GM18499 (cell line): ENCODE measurements around the gene CALHM2.

Source experiments
- ATAC-seq: cut with Tn5 transposase; IDR thresholded peaks from one replicate; pipeline ENCODE4 v1.9.1; 2021; ENCODE audit warnings: moderate number of reproducible peaks; ENCODE audit not compliant: insufficient read depth, unreplicated experiment

Gene CALHM2

DNA sequence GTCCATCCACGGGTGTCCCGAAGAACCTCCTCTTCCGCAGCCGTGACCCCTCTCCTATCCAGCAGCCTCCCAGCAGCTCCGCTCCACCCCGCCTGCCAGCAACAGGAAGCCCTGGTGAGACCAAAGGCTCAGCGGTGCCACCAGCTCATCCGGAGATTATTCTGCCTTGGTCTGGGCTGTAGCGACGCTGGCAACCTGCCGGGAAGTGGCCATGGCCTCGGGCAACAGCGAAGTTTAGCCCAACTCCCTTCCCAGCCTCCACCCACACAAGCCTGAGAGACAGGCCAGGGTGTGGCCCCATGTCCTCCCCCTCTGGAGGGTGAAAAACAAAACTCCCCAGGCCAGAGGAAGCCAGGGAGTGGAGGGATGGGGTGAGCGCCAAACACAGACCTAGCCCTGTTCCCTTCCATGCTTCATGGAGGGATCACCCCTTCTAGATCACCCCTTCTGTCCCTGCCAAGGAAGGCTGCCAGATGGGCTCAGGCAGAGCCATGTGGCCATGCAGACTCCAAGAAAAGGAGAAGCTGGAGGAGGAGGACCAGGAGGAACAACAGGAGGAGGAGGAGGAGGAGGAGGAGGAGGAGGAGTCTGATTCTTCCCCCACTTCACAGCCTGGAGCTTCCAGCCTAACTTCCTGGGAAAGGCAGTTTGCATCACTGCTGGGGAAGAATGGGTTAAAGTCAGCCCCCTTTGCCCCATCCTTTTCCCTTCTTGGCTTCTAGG lies 918 bp downstream of the CALHM2 start:
- no peak for ATAC-seq

DNA sequence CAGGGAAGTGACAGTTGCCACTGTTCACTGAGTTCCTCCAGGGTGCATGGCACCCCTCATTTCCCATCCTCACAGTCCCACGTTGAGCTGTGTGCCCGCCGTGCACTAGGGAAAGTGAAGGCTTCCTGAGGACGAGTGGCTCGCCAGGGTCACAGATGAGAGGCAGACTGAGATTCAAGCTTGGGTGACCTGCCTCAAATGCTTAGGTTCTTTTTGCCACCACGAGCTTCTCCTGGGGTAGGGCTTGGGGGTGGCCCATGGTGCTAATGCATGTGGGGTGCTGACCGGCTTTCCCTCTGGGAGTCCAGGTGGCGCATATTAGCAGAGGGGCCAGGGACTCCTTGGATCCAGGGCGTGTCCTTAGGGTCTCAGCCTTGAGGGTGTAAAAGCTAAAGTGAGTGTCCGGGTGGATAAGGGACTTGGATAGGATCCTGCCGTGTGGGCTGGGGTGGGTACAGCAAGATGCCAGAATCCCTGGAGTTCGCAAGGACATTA lies 1.9 kb downstream of the CALHM2 start:
- ATAC-seq, result no peak

DNA sequence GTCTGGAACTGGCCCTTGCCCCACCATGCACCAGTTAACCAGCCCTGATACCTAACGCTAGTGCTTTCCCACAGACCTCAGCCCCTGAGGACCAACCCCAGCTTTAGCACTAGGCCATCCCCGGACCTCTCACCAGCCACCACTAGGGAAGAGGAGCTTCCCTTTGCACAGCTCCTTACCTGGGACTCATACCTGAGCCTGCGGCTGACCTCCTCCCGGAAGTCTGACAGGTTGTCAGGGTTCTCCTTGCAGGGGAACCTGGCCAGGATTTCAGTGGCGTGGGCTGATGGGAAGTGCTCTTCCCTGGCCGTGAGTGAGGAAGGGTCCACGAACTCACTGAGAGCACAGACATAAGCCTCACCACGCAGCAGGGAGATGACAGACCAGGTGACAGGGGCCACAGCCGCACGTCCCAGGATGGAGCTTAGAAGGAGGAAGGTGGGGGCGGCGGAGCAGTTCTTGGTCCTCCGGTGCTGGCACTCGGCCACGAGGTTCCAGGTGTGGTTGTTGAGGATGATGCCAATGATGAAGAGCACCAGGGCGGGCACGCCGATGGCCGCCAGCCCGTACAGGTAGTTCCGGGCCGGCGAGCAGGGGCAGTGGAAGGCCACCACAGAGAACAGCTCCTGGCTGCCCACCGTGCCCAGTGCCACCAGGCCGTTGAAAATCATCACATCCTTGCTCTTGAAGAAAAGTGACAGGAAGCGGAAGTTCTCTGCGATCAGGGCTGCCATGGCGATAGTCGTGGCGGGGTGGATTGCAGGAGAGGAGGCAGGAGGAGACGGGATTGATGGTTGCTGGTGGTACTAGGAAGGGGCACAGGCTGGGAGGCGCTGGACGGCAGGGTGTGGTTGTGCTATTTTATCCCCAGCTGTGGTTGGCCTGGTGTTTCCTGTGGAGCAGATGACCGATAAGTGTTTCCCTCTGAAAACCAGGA lies 2.7 kb downstream of the CALHM2 start:
- no peak for ATAC-seq

DNA sequence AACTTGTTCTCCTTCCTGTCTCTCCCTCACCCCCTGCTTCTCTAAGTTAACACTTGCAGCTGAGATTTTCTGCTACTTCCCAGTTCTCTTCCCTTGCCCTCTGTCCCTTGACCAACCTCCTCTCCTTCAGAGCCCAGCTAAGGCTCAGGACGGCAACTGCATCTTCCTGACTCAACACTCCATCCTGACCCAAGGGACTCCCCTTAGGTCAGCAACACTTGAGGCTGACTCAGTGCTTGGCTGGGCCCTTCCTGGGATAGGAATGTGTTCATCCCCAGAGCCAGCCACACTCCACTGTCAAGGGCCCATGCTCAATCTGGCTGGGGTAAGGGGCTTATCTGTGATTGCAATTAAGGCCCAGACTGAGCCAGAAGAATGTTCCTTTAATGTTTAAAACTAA lies 3.4 kb downstream of the CALHM2 start:
- ATAC-seq, result no peak

DNA sequence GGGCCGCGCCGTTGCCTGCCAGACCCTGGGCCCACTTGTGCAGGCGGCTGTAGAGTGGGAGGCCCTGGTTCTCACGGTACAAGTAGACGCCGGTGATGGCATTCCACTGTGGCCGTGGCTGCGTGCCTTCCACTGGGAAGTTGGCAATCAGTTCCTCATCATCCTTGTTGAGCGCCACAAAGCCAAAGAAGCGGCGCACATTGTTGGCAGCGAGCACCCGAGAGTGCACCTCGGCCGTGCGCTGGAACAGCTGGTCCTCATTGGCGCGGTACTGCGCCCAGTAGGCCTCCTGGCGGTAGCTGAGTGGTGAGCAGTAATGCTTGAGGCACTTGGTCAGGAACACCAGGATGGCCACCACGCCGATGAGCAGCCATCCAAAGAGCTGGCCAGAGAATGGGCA lies 5.0 kb downstream of the CALHM2 start:
- ATAC-seq, result no peak

DNA sequence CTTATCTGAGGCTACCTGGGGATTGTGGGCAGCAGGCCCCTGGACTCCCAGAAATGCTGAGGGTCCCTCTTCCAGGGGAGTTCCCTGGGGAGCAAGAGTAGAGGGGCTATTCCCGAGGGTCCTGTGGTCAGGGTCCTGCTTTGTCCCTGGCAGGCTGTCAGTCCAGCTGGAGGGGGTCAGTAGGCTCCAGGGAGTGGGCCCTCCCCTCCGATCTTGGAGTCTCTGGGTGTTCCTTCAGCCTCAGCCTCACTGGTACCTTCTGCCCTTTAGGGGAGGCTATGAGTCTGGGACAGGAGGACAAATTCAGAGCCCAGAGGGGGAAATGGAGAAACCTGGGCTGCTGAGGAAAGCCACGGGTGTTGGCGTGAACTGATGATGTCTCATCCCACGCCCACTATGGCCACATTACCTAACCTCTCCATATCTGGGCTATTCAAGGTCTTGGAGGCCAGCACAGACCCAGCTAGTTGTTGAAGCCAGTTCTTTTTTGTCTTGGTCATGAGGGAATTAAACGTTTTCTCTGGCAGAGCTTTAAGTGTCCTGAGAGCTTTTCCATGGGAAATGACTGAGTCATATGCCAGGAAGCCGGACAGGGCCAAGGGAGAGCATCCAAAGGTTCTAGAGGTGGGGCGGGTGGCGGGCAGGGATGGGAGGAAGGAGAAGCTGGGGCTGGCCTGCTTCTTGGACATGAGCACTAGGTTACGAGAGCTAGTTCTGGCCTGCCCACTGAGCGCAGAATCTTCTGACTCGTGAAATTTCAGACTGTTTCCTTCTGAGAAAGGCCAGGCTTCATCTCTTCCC lies 6.2 kb downstream of the CALHM2 start:
- no peak for ATAC-seq

DNA sequence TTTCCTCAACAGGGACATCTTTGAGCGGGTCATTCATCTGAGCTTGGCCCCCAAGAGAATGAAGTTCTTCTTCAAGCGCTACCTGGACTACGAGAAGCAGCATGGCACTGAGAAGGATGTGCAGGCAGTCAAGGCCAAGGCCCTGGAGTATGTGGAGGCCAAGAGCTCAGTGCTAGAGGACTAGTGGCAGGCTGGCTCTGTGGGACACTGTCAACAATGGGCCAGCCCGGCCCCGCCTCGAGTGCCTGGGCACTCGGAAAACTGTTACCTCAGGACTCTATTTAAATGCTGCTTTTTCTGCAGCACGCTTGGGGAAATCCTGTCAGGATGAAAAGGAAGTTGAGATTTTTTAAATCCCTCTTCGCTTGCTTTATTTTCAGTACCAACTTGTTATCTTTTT lies 6.8 kb downstream of the CALHM2 start:
- ATAC-seq, result no peak

DNA sequence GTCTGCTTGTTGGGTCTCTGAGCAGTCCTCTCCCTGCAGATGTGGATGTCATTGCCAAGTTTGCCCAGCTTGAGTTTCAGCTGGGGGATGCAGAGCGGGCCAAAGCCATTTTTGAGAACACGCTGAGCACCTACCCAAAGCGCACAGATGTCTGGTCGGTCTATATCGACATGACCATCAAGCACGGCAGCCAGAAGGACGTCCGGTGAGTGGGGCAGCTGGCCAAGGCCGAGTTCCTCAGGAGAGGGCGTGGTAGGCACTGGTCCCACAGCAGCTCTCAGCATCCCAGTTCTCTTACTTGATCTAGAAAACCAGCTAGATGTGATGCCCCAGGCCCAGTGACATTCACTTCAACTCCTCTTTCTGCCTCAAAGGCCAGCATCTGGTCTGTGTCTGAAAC lies 7.7 kb downstream of the CALHM2 start:
- no peak for ATAC-seq

DNA sequence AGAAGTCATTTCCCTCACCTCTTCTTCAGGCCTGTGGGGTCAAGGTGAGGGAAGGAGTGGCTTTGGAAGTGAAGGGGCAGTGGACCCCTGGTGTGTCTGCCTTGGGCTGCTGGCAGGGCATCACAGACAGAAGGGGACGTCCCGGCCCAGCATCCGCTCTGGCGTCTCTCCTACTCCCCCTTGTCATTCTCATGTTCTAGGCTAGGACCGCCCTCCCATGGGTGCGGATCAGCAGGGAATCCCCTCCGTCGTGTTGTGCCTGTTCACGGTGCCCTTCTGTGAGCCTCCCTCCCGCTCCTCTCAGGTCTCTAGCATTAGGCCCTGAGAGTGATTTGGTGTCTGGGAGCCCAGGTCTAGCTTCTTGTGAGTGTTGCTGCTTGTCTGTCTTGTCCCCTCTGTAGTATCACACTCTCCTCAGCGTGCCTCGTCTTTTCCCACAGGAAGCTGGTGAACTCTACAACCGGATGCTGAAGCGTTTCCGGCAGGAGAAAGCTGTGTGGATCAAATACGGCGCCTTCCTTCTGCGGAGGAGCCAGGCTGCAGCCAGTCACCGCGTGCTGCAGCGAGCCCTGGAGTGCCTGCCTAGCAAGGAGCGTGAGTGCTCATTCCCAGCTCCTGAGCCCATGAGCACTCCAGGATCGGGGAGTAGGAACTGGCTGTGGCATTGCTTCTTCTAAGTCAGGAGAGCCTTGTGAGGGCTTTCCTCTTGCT lies 8.5 kb downstream of the CALHM2 start:
- no peak for ATAC-seq

DNA sequence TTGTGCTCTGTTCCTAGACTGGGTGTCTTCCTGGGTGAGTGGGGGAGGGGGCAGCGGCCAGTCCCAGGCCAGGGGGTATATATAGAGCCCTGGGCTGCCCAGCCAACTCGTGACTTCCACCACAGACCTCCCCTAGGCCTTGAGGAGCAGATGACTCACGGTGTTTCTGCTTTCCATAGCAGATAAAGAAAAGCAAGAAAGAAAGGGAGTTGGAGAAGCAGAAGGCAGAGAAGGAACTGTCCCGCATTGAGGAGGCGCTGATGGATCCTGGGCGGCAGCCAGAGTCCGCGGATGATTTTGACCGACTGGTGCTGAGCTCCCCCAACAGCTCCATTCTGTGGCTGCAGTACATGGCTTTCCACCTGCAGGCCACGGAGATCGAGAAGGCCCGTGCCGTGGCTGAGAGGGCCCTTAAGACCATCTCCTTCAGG lies 10.1 kb downstream of the CALHM2 start:
- no peak for ATAC-seq

DNA sequence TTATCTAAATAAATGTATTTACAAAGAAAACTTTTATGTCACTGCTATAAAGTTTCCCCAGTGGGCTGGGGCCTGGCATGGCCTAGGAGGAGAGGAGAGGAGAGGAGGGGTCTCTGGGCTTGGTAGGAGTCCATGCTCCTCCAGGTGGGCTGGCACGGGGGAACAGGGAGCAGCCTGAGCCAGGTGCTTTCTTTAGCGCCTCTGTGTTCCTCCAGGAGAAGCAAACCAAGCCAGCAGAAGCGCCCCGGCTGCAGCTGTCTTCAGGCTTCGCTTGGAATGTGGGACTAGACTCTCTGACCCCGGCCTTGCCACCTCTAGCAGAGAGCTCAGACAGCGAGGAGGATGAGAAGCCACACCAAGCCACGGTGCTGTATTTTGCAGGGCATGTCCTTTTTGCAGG lies 10.6 kb downstream of the CALHM2 start:
- ATAC-seq, result no peak

DNA sequence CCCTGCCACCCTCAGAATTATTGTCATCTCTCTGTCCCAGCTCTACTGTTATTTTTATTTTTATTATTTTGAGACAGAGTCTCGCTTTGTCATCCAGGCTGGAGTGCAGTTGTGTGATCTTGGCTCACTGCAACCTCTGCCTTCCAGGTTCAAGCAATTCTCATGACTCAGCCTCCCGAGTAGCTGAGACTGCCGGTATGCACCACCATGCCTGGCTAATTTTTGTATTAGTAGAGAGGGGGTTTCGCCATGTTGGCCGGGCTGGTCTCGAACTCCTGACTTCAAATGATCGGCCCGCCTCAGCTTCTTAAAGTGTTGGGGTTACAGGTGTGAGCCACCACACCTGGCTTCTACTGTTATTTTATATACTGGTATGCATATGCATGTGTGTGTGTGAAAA lies 11.0 kb downstream of the CALHM2 start:
- no peak for ATAC-seq

DNA sequence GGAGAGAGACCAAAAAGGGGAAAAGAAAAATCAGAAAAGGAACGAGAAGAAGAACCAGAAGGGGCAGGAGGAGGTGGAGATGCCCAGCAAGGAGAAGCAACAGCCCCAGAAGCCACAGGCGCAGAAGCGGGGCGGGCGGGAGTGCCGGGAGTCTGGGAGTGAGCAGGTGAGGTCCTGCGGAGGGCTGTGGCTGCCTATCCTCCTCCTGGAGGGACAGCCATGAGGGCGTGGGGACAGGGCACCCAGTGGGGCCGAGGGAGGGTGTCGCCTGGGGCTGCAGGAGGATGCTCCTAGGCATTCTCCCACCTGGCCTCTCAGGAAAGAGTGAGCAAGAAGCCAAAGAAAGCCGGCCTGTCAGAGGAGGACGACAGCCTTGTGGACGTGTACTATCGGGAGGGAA lies 11.8 kb downstream of the CALHM2 start:
- no peak for ATAC-seq

DNA sequence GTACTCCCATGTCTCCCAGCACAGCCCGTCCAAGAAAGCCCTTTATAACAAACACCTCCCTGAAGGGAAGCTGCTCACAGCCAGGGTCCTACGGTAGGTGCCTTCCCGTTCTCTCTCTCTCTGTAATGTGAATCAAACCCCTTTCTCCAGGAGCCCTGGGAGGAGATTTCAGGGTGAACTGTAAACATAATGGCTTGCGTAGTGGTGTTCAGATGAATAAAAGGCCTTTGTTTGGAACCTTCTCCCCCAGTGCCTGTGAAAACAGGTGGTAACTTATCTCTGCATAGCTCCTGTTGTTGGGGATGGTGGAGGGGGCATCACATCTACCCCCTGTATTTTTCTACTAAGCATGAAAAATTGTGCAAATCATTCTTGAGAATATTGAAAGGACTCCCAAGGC lies 12.4 kb downstream of the CALHM2 start:
- no peak for ATAC-seq

DNA sequence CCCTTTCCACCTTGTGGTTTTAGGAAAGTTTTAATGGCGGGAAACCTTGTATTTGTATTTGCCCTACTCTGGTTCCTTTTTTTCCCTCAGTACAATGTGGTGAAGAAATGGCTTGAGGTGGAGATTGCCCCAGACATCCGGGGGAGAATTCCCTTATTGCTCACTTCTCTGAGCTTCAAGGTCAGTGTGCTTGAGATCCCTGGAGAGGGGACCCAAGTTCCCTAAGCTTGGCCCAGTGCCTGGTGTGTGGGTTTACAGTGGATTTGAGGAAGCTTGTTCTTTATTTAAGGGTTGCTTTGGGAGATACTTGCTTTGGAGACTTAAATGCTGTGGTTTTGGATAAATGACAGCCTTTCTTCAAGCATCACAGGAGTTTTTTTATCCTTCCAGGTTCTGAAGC lies 18.3 kb downstream of the CALHM2 start:
- ATAC-seq, result no peak

DNA sequence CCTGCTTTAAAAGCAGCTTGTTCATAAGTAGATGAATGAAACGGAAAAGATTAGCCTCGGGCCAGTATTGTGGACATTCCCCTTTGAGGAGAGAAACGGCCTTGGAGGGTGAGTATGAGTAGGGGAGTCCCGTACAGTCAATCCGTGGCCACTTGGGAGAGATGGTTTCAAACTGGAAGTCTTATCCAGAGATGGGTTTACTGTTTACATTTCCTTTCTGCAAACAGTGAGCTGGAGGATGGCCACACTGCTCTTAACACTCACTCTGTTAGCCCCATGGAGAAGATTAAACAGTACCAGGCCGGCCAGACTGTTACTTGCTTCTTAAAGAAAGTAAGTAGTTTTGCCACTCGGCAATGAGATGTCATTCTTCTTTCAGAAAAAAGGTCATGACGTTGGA lies 20.3 kb downstream of the CALHM2 start:
- no peak for ATAC-seq

DNA sequence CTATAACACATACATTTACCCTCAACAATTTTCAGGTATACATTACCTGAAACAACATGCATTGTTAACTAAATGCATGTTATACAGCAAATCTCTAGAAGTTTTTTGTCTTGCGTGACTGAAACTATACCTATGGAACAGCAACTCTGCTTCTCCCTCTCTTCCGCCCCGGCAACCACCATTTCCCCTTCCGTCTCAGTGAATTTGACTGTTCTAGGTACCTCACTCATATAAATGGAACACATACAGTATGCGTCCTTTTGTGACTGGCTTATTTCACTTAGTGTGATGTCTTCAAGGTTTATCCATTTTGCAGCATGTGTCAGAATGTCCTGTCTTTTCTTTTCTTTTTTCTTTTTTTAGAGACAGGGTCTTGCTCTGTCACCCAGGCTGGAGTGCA lies 22.5 kb downstream of the CALHM2 start:
- no peak for ATAC-seq

DNA sequence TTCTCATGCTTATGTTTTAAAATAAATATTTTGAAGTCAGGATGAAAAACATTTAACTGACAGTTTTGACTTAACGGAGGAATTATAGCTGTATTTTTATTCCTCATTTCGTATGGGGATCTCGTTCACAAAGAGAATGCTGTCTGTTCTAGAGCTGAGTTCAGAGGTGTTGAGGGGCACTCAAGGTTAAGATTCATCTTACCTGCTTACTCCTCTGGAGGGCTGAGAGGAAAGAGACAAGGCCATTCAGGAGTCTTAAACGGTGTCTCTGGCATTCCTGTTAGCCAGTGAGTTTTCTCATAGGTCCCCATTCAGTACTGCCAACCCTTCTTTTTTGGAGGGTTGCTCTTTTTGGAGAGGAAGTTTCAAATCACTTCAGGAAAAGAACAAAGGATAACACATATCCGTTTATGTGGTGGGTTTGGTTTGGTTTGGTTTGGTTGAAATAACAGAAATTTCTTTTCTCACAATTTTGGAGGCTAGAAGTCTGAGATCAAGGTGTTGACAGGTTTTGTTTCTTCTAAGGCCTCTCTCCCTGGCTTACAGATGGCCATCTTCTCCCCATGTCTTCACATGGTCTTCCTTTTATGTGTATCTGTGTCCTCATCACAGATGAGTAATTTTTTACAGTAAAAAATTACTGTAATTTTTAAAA lies 23.1 kb downstream of the CALHM2 start:
- ATAC-seq, result no peak

DNA sequence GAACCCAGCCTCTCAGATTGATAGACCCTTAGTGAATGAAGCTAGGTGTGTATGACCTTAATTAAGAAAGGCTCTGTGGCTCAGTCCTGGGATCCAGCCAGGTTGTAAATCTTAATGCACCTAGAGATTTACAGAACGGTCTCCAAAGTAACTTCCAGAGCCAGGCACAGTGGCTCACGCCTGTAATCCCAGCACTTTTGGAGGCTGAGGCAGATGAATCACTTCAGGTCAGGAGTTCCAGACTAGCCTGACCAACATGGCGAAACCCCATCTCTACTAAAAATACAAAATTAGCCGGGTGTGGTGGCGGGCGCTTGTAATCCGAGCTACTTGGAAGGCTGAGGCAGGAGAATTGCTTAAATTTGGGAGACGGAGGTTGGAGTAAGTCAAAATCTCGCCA lies 24.3 kb downstream of the CALHM2 start:
- ATAC-seq, result no peak

DNA sequence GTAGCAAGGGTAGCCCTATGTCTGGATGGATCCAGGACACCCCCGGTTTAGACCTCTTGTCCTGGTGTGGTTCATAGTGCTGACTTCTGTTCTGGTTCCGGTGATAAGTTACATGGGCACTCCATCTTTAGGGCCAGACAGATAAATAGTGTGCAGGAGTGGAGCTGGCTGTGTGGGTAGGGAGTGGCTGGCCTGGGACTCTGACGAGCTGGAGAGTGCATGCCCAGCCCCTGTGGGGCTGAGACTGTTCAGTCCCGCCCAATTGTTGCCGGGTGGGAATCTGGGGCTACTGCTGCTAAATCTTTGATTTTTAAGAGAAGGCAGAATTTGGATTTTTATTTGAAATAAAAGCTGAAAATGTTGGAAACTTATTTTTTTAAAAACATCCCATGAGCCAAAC lies 28.4 kb downstream of the CALHM2 start:
- ATAC-seq, result no peak
